ENCODE results near the gene MRPS11. TPM values are rescaled to one million over a fixed set of nuclear protein-coding genes. Genes with fewer than 3 reads are reported as not detected.

MRPS11 gene
- total RNA-seq = 35.2 TPM
- 96.8 TPM for polyA plus RNA-seq (ENCODE audit: insufficient read depth, low read depth, low replicate concordance)
- long read RNA-seq, donor 1, transcript MRPS11-201 (6 exons, 3,644 nt) = major isoform, 11 of 13 reads
- long read RNA-seq, donor 1, partial matches to known transcripts = 0 of 13 reads
- long read RNA-seq, donor 1, other reads (novel, unspliced or antisense) = 0 of 13 reads
- long read RNA-seq, donor 2, transcript MRPS11-201 (6 exons, 3,644 nt) = major isoform, 16 of 25 reads
- long read RNA-seq, donor 2, partial matches to known transcripts = 0 of 25 reads
- long read RNA-seq, donor 2, other reads (novel, unspliced or antisense) = 6 of 25 reads
- long read RNA-seq, donor 3, transcript MRPS11-201 (6 exons, 3,644 nt) = major isoform, 18 of 33 reads
- long read RNA-seq, donor 3, partial matches to known transcripts = 0 of 33 reads
- long read RNA-seq, donor 3, other reads (novel, unspliced or antisense) = 11 of 33 reads
- long read RNA-seq, donor 4, transcript MRPS11-201 (6 exons, 3,644 nt) = major isoform, 11 of 14 reads
- long read RNA-seq, donor 4, partial matches to known transcripts = 0 of 14 reads
- long read RNA-seq, donor 4, other reads (novel, unspliced or antisense) = 0 of 14 reads
- long read RNA-seq, donor 5, partial matches to known transcripts = 0 of 2 reads
- long read RNA-seq, donor 5, other reads (novel, unspliced or antisense) = 0 of 2 reads
- long read RNA-seq, donor 6, transcript MRPS11-201 (6 exons, 3,644 nt) = major isoform, 20 of 53 reads
- long read RNA-seq, donor 6, partial matches to known transcripts = 6 of 53 reads
- long read RNA-seq, donor 6, other reads (novel, unspliced or antisense) = 23 of 53 reads
- long read RNA-seq, donor 7, transcript MRPS11-201 (6 exons, 3,644 nt) = major isoform, 16 of 28 reads
- long read RNA-seq, donor 7, partial matches to known transcripts = 1 of 28 reads
- long read RNA-seq, donor 7, other reads (novel, unspliced or antisense) = 8 of 28 reads
- long read RNA-seq, donor 8, transcript MRPS11-201 (6 exons, 3,644 nt) = major isoform, 14 of 18 reads
- long read RNA-seq, donor 8, partial matches to known transcripts = 0 of 18 reads
- long read RNA-seq, donor 8, other reads (novel, unspliced or antisense) = 0 of 18 reads
- long read RNA-seq, donor 9, partial matches to known transcripts = 0 of 4 reads
- long read RNA-seq, donor 9, other reads (novel, unspliced or antisense) = 0 of 4 reads
- long read RNA-seq, donor 10, transcript MRPS11-201 (6 exons, 3,644 nt) = major isoform, 11 of 16 reads
- long read RNA-seq, donor 10, partial matches to known transcripts = 0 of 16 reads
- long read RNA-seq, donor 10, other reads (novel, unspliced or antisense) = 5 of 16 reads

- DNase-seq (peak; percentile 90 to 97 (median 95)), FAIRE-seq (no peak)
- Histone ChIP-seq H3K4me1 (ENCODE audit: control insufficient read depth in 2 of 3, insufficient read depth in 2 of 3, low read depth in 1 of 3, low read length in 3 of 3) (peaks cover 3 to 15% (median 5%) of the 10 kb centered on the region in 3 donors), H3K9me3 (ENCODE audit: control insufficient read depth in 2 of 3, insufficient read depth in 1 of 3, low read length in 3 of 3) (no peaks in the 10 kb centered on the region), H3K9ac (ENCODE audit: low read length in 3 of 3) (peak within 1 kb of the TSS; percentile 75 to 99 (median 96)), H3K4me3 (ENCODE audit: low read length in 3 of 3) (peak within 1 kb of the TSS; percentile 99 to 100 (median 100)), H3K36me3 (ENCODE audit: control insufficient read depth in 2 of 3, insufficient read depth in 3 of 3, low read length in 3 of 3) (peaks cover 7 to 17% (median 14%) of the 10 kb centered on the region in 3 donors), H3K27me3 (ENCODE audit: control insufficient read depth, insufficient read depth, low read length) (no peaks in the 10 kb centered on the region), H3K27ac (ENCODE audit: low read depth in 2 of 2, low read length in 2 of 2) (peak within 1 kb of the TSS; percentile 90 to 96)
- intact Hi-C loops (cut with DNase I) = no loop called here
- no peak for TF ChIP-seq CTCF (IDR thresholded peaks at IDR 0.05; ENCODE audit: borderline replicate concordance, extremely low read depth, insufficient read depth)
Observed at GRCh38 chr15:88467073-88467934, at the start of gene MRPS11, which contains the start of gene MRPL46. Gene MRPS11, plus strand, starts transcription at chr15:88467708. Its CDS starts 10 bp downstream, at chr15:88467718. Gene MRPL46, minus strand, starts transcription at chr15:88467388. Its CDS starts 11 bp downstream, at chr15:88467377.

GRCh38 chr15:88419830-88420229, 47.7 kb upstream of the MRPS11 start:
- Histone ChIP-seq H3K4me3 (ENCODE audit: low read length in 3 of 3) (no peak overlapping the region), H3K9me3 (ENCODE audit: control insufficient read depth in 2 of 3, insufficient read depth in 1 of 3, low read length in 3 of 3) (no peaks in the 10 kb centered on the region), H3K27ac (ENCODE audit: low read depth in 2 of 2, low read length in 2 of 2) (no peak overlapping the region), H3K9ac (ENCODE audit: low read length in 3 of 3) (no peak overlapping the region), H3K36me3 (ENCODE audit: control insufficient read depth in 2 of 3, insufficient read depth in 3 of 3, low read length in 3 of 3) (no peaks in the 10 kb centered on the region), H3K4me1 (ENCODE audit: control insufficient read depth in 2 of 3, insufficient read depth in 2 of 3, low read depth in 1 of 3, low read length in 3 of 3) (no peaks in the 10 kb centered on the region), H3K27me3 (ENCODE audit: control insufficient read depth, insufficient read depth, low read length) (no peaks in the 10 kb centered on the region)
- intact Hi-C loops (cut with DNase I) = no loop called here
- no peak for FAIRE-seq
- no peak for TF ChIP-seq CTCF (IDR thresholded peaks at IDR 0.05; ENCODE audit: borderline replicate concordance, extremely low read depth, insufficient read depth)
- no peak for DNase-seq

GRCh38 chr15:88423331-88423730, 44.2 kb upstream of the MRPS11 start:
- Histone ChIP-seq H3K9me3 (ENCODE audit: control insufficient read depth in 2 of 3, insufficient read depth in 1 of 3, low read length in 3 of 3) (no peaks in the 10 kb centered on the region), H3K4me3 (ENCODE audit: low read length in 3 of 3) (no peak overlapping the region), H3K27me3 (ENCODE audit: control insufficient read depth, insufficient read depth, low read length) (no peaks in the 10 kb centered on the region), H3K36me3 (ENCODE audit: control insufficient read depth in 2 of 3, insufficient read depth in 3 of 3, low read length in 3 of 3) (no peaks in the 10 kb centered on the region), H3K9ac (ENCODE audit: low read length in 3 of 3) (no peak overlapping the region), H3K4me1 (ENCODE audit: control insufficient read depth in 2 of 3, insufficient read depth in 2 of 3, low read depth in 1 of 3, low read length in 3 of 3) (no peaks in the 10 kb centered on the region), H3K27ac (ENCODE audit: low read depth in 2 of 2, low read length in 2 of 2) (no peak overlapping the region)
- DNase-seq (no peak), FAIRE-seq (no peak)
- no peak for TF ChIP-seq CTCF (IDR thresholded peaks at IDR 0.05; ENCODE audit: borderline replicate concordance, extremely low read depth, insufficient read depth)
- intact Hi-C loops (cut with DNase I) = no loop called here

Data from kidney (tissue), 22 donors.